Prostate gland (tissue), 2 donors: Measurements from ENCODE around the gene PIP5K1C. TPM values are rescaled to one million over a fixed set of nuclear protein-coding genes. Genes with fewer than 3 reads are reported as not detected.

ENCODE experiments used
- DNase-seq: peaks from one replicate; pipeline ENCODE4 v3.0.0-alpha.2; 2019; ENCODE audit warnings: low spot score
- H3K27ac ChIP-seq, 2 donors: fragments of 200-600 bp; sonication (generic); 2 replicates each; pipeline ENCODE4 v1.5.1; 2017 to 2019
- H3K27me3 ChIP-seq: fragments of 200-600 bp; sonication (generic); replicated peaks from 2 replicates; pipeline ENCODE4 v1.5.1; 2019; ENCODE audit not compliant: insufficient read depth
- H3K36me3 ChIP-seq, 2 donors: fragments of 200-600 bp; sonication (generic); 1 replicate in 1 of 2; 2 replicates in 1 of 2; pipeline versions ENCODE4 v1.5.1 to v1.8.1; 2017 to 2019
- H3K4me1 ChIP-seq: fragments of 200-600 bp; sonication (generic); replicated peaks from 2 replicates; pipeline ENCODE4 v1.5.1; 2019
- H3K4me3 ChIP-seq, 2 donors: fragments of 200-600 bp; sonication (generic); 2 replicates each; pipeline ENCODE4 v1.5.1; 2017 to 2019
- H3K9me3 ChIP-seq: fragments of 200-600 bp; sonication (generic); 2 replicates; pipeline ENCODE4 v1.5.1; 2017
- POLR2A ChIP-seq: fragments of 450-650 bp; IDR thresholded peaks from one replicate; pipeline ENCODE4 v1.6.1; 2016; ENCODE audit warnings: antibody characterized with exemption, mild to moderate bottlenecking
- POLR2AphosphoS5 ChIP-seq: sonication (generic); formaldehyde crosslinking; IDR thresholded peaks from one replicate; pipeline ENCODE4 v1.6.1; 2017; ENCODE audit warnings: antibody characterized with exemption
- WGBS: methylation state at CpG from one replicate; pipeline ENCODE4 v1.1.5; 2018; 5-methylcytosine and 5-hydroxymethylcytosine counted together
- intact Hi-C: fragments of 100-400 bp; cut with DNase I; formaldehyde crosslinking; loops from one replicate; pipeline ENCODE4 v1.14.2; 2022
- total RNA-seq, 2 donors: library from RNA; depleted of rRNA; stranded (reverse); fragments of >200 nt; gene quantifications; one replicate each; pipeline ENCODE4 v1.1.0, GENCODE V29; 2016
- TF ChIP-seq, protein P1 (sequence below), 4 experiments: fragments of 200-600 bp in 2 of 4; fragments of 450-650 bp in 2 of 4; sonication (generic) in 2 of 4; IDR thresholded peaks; 1 replicate in 3 of 4; 2 replicates in 1 of 4; pipeline ENCODE4 v1.5.1; 2016 to 2019; ENCODE audit warnings: antibody characterized with exemption in 4 of 4, mild to moderate bottlenecking in 2 of 4, moderate library complexity in 2 of 4

PIP5K1C gene
- total RNA-seq, 2 donors from 2014 or later: 34.3 to 75.5 TPM

DNA sequence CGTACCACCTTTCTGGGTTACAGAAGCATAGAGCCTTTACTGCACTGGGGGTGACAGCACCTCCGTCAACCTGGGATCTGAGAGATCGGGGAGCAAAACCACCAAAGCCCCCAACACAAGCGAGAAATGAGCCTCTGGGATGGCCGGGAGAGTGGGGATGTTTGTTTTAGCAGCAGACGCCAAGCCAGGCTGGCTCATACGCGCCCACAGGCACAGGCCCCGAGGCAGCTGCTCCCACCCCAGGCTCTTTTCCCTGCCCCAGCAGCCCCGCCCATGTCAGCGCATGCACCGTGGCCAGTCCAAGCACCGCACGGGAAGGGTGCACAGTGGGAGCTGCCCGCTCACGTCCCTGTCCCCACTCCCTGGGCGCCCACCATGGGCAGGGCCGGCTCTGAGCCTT, 8.5 kb downstream of the PIP5K1C start:
- no peaks in the 10 kb centered on the region for H3K9me3 ChIP-seq
- DNase-seq: no peak
- WGBS: 94% methylated on average over 18 of the region's 18 CpGs
- no peak for TF ChIP-seq POLR2A
- no peak for TF ChIP-seq POLR2AphosphoS5
- TF ChIP-seq, protein P1, sequence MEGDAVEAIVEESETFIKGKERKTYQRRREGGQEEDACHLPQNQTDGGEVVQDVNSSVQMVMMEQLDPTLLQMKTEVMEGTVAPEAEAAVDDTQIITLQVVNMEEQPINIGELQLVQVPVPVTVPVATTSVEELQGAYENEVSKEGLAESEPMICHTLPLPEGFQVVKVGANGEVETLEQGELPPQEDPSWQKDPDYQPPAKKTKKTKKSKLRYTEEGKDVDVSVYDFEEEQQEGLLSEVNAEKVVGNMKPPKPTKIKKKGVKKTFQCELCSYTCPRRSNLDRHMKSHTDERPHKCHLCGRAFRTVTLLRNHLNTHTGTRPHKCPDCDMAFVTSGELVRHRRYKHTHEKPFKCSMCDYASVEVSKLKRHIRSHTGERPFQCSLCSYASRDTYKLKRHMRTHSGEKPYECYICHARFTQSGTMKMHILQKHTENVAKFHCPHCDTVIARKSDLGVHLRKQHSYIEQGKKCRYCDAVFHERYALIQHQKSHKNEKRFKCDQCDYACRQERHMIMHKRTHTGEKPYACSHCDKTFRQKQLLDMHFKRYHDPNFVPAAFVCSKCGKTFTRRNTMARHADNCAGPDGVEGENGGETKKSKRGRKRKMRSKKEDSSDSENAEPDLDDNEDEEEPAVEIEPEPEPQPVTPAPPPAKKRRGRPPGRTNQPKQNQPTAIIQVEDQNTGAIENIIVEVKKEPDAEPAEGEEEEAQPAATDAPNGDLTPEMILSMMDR (IDR thresholded peaks at IDR 0.05): no peak
- no peak overlapping the region for H3K4me3 ChIP-seq
- peaks cover 10% of the 10 kb centered on the region for H3K4me1 ChIP-seq
- H3K27me3 ChIP-seq: no peaks in the 10 kb centered on the region
- H3K36me3 ChIP-seq: no peaks in the 10 kb centered on the region
- intact Hi-C loops: no loop called here
- H3K27ac ChIP-seq: no peak overlapping the region

DNA sequence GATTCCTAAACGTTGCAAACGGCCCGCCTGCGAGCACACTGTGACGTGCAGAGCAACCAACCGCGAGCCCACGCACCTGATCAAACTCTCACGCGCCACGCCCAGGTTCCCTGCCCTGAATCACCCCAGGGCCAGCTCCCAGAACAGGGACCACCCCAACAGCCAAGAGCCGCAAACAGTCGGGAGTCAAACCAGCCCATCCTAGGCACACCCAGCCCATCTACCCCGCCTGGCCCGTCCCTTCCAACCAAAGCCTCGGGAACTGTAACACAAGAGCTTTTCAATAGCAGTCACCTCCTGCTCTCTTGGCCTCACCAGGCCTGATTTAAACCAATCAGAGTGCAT, 8.9 kb downstream of the PIP5K1C start:
- Histone ChIP-seq H3K4me3 (no peak overlapping the region), H3K4me1 (peaks cover 10% of the 10 kb centered on the region), H3K27ac (no peak overlapping the region), H3K36me3 (no peaks in the 10 kb centered on the region), H3K9me3 (no peaks in the 10 kb centered on the region), H3K27me3 (no peaks in the 10 kb centered on the region)
- DNase-seq: no peak
- intact Hi-C loops: no loop called here
- TF ChIP-seq POLR2AphosphoS5: no peak
- TF ChIP-seq POLR2A: no peak
- TF ChIP-seq, protein P1 (IDR thresholded peaks at IDR 0.05): no peak
- 91% methylated on average over 16 of the region's 16 CpGs for WGBS

DNA sequence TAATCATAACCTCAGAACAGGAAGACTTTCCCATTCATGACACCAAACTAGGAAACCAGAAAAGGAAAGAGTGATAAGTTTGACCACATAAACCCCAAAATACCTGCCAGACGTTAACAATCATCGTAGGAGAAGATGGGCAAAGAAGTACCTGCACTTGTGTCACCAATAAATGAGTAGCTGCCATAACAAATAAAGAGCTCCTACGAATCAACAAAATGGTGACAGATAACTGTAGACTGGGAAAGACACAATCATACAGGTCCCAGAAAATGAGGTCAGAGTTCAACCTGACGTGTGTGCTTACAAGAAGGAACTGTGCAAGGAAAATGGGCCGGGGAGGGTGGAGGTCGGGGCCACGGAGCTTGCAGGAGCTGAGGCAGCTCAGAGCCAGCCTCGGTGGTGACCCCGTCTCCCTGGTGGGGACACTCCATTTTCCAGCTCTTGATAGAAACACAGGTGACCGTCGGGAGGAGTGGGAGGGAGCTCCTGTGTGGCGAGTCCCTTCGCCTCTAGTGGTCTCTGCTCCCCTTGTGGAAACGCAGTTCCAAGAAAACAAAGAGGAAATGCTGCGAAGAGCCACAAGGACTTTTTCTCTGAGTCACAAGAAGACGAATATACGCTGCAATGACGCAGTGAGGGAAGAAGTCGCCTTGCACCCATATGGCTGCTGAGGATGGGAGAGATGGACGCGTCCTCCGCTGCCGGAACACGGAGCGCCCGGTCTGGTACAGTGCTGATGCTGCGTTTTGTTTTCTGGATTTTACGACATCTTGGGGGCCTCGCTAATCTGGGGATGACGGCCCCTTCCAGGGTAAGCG, 9.5 kb downstream of the PIP5K1C start:
- 93% methylated on average over 31 of the region's 31 CpGs for WGBS
- peaks cover 10% of the 10 kb centered on the region for H3K4me1 ChIP-seq
- H3K36me3 ChIP-seq: no peaks in the 10 kb centered on the region
- TF ChIP-seq, protein P1 (IDR thresholded peaks at IDR 0.05): no peak
- no peak for TF ChIP-seq POLR2AphosphoS5
- H3K27ac ChIP-seq: no peak overlapping the region
- intact Hi-C loops: no loop called here
- no peaks in the 10 kb centered on the region for H3K27me3 ChIP-seq
- H3K4me3 ChIP-seq: no peak overlapping the region
- H3K9me3 ChIP-seq: no peaks in the 10 kb centered on the region
- DNase-seq: no peak

DNA sequence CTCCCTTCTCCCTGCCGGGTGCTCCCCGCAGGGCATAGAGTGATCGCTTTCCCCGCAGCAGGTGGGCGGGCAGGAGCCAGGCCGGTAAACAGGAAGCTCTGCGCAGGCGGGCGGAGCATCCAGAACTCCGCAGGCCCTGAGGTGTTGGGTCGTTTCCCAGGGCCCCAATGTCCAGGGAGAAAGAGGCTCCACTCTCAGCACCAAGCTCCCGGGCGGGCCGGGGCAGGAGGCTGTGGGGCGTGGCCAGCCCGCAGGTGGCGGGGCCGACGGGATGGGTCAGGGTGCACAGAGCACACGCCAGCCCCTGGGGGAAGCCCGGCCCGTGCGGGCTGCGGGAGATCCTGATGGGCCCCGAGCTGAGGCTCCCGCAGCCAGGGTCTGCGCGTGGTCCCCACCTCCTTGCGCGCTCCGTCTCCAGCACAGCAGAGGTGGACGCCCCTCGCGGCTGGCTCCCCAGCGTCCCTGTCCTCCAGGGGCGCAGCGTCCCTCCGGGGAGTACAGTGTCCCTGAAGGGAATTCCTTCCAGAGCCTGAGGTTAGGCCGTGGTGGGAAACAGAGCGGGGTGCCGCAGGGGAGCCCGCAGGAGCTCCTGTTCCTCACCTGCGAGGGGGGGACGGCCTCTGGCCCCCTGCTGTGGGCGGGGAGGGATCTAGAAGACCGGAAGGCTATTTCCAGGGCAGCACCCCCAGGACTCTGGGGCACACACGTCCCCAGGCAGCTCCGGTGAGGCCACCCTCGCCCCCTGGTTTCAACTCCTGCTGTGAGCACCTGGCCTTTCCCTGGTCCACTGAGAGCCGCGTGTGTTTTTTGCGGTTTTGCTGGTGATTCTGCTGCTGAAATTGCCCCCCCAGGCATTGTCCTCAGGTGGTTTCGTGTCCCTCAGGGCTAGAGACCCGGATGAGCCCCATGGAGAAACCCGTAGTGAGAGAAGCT, 12.2 kb downstream of the PIP5K1C start:
- peaks cover 10% of the 10 kb centered on the region for H3K4me1 ChIP-seq
- intact Hi-C loops: no loop called here
- H3K27ac ChIP-seq: peak overlapping the region; percentile 41 to 70
- no peaks in the 10 kb centered on the region for H3K36me3 ChIP-seq
- no peaks in the 10 kb centered on the region for H3K9me3 ChIP-seq
- peak; percentile 58 for DNase-seq
- peak overlapping the region; percentile 18 to 20 for H3K4me3 ChIP-seq
- TF ChIP-seq, protein P1 (IDR thresholded peaks at IDR 0.05): no peak
- TF ChIP-seq POLR2A: no peak
- TF ChIP-seq POLR2AphosphoS5: peak; percentile 57
- H3K27me3 ChIP-seq: no peaks in the 10 kb centered on the region
- WGBS: 34% methylated on average over 28 of the region's 55 CpGs
